Inflammatory macrophage (primary cell): Measurements from ENCODE around the gene UBTD1.

Source experiments
- DNase-seq, 2 donors: peaks; one replicate each; pipeline ENCODE4 v3.0.0-alpha.2; 2020 to 2022

Gene UBTD1

GRCh38 chr10:97585439-97585811 lies 86.7 kb downstream of the UBTD1 start:
- DNase-seq: no peak

- no peak for DNase-seq
Observed at GRCh38 chr10:97587183-97587582, 88.5 kb downstream of the UBTD1 start.

- no peak for DNase-seq
Observed at GRCh38 chr10:97589479-97589878, 90.8 kb downstream of the UBTD1 start, which contains the start of gene C10orf62. Gene C10orf62 (plus strand): TSS chr10:97589721. CDS start chr10:97589898, 177 bp downstream.

GRCh38 chr10:97590082-97590747 lies 91.5 kb downstream of the UBTD1 start:
- DNase-seq: no peak

GRCh38 chr10:97590748-97591495 lies 92.2 kb downstream of the UBTD1 start:
- DNase-seq: no peak

- DNase-seq: no peak
Observed at GRCh38 chr10:97593421-97593820, 94.7 kb downstream of the UBTD1 start.

GRCh38 chr10:97596101-97597082 lies 97.7 kb downstream of the UBTD1 start:
- no peak for DNase-seq

GRCh38 chr10:97597778-97598177 lies 99.1 kb downstream of the UBTD1 start:
- DNase-seq: no peak

GRCh38 chr10:97598407-97599271 lies 99.9 kb downstream of the UBTD1 start:
- DNase-seq: no peak

GRCh38 chr10:97599272-97599619 lies 100.5 kb downstream of the UBTD1 start:
- no peak for DNase-seq

GRCh38 chr10:97600616-97601015 lies 101.9 kb downstream of the UBTD1 start:
- DNase-seq: no peak

GRCh38 chr10:97601268-97602215 lies 102.8 kb downstream of the UBTD1 start:
- DNase-seq: no peak

- no peak for DNase-seq
Observed at GRCh38 chr10:97607095-97607636, 108.4 kb downstream of the UBTD1 start.

- DNase-seq: no peak
Observed at GRCh38 chr10:97608991-97609561, 110.4 kb downstream of the UBTD1 start.

GRCh38 chr10:97611473-97611872 lies 112.7 kb downstream of the UBTD1 start:
- DNase-seq: no peak

- peak; percentile 13 to 30 for DNase-seq
Observed at GRCh38 chr10:97612386-97612785, 113.7 kb downstream of the UBTD1 start.

GRCh38 chr10:97618285-97618684 lies 119.6 kb downstream of the UBTD1 start:
- DNase-seq: no peak

- DNase-seq: no peak
Observed at GRCh38 chr10:97618733-97619132, 120.0 kb downstream of the UBTD1 start.
